GM18511 (cell line): ENCODE measurements around the gene SLC25A26.
A peak's percentile ranks its signal among the peaks of the same experiment; 100 is the strongest.
"Not testable (repeated sequence)": the region's sequence is repeated elsewhere in the genome, so short reads cannot be mapped to it uniquely, and the experiment has no call there.

ENCODE experiments used
- ATAC-seq: cut with Tn5 transposase; IDR thresholded peaks from one replicate; pipeline ENCODE4 v1.9.1; 2021; ENCODE audit warnings: mild to moderate bottlenecking, moderate library complexity; ENCODE audit not compliant: unreplicated experiment

The SLC25A26 gene

GRCh38 chr3:66268864-66269263 is 48.1 kb downstream of the SLC25A26 start:
- no peak for ATAC-seq

GRCh38 chr3:66269411-66269810 is 48.6 kb downstream of the SLC25A26 start:
- no peak for ATAC-seq

GRCh38 chr3:66270288-66270687 is 49.5 kb downstream of the SLC25A26 start:
- no peak for ATAC-seq

- ATAC-seq, result no peak
These were observed 49.9 kb downstream of the SLC25A26 start for GRCh38 chr3:66270701-66271100.

- no peak for ATAC-seq
These were observed 50.4 kb downstream of the SLC25A26 start for GRCh38 chr3:66271231-66271630.

GRCh38 chr3:66272016-66272415 is 51.2 kb downstream of the SLC25A26 start:
- ATAC-seq, result no peak

- not testable (repeated sequence) for ATAC-seq
These were observed 54.0 kb downstream of the SLC25A26 start for GRCh38 chr3:66274837-66275236.

GRCh38 chr3:66276705-66277274 is 56.0 kb downstream of the SLC25A26 start:
- ATAC-seq, result no peak

GRCh38 chr3:66279168-66279567 is 58.4 kb downstream of the SLC25A26 start:
- no peak for ATAC-seq

DNA sequence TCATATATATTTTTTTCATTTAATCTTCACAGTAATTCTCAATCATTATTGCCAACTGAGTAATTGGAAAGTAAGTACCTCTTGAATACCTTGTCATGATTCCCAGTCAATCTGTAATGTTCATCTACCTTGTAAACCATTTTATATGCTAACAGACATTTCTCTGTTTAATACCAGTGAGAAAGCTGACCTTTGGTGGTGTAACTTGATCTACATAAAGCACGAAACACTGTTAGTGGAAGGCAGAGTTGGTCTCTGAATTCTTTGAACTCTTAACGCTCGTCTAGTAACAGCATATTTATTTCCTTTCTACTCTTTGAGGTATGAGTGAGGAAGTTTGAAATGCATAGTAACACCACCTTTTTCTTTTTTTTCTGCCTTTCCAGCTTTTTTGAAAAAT is 59.5 kb downstream of the SLC25A26 start:
- ATAC-seq, result no peak

DNA sequence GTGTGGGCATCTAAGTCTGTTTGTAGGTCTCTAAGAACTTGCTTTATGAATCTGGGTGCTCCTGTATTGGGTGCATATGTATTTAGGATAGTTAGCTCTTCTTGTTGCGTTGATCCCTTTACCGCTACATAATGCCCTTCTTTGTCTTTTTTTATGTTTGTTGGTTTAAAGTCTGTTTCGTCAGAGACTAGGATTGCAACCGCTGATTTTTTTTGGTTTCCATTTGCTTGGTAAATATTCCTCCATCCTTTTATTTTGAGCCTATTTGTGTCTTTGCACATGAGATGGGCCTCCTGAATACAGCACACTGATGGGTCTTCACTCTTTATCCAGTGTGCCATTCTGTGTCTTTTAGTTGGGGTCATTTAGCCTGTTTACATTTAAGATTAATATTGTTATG is 71.1 kb downstream of the SLC25A26 start:
- not testable (repeated sequence) for ATAC-seq

GRCh38 chr3:66297260-66297873 is 76.6 kb downstream of the SLC25A26 start:
- no peak for ATAC-seq

DNA sequence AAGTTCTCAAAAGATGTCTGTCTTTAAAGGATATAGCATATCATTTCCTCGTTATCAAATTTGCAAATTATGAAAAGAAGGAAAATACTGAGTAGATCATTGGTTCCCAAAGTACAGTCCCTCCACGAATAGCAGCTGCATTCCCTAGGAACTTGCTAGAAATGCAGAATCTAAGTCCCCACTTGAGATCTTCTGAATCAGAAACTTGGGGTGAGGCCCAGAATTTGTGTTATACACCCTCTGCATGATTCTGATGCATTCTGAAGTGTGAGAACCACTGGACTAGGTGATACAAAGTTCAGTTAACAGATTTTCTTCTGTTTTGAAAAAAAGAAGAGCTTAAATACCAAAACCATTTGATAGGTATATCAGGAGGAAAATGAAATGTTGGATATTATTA is 77.1 kb downstream of the SLC25A26 start:
- no peak for ATAC-seq

GRCh38 chr3:66298591-66298990 is 77.8 kb downstream of the SLC25A26 start:
- ATAC-seq, result no peak

- not testable (repeated sequence) for ATAC-seq
These were observed 78.3 kb downstream of the SLC25A26 start for GRCh38 chr3:66299085-66299484.

DNA sequence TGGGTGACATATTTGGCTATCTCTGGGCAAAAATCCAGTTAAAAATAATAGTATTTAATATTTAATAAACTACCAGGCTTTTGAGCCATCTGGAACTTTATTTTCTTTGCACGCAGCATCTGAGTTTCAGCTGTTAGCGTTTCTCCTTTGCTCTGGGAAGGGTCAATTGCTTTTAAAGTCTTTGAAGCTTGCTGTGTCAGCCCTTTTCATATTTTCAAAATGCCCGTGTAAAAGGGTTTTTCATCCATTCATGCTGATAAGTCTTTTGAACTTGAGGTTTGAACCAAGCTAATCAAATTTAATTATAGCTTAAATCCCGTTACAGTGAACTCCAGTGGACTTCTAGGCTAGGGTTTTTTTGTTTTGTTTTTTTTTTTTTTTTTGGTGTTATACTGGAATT is 79.1 kb downstream of the SLC25A26 start:
- ATAC-seq, result no peak

GRCh38 chr3:66302288-66302687 is 81.5 kb downstream of the SLC25A26 start:
- ATAC-seq, result peak; percentile 69

- peak; percentile 80 for ATAC-seq
These were observed 82.7 kb downstream of the SLC25A26 start for GRCh38 chr3:66303491-66303901.

DNA sequence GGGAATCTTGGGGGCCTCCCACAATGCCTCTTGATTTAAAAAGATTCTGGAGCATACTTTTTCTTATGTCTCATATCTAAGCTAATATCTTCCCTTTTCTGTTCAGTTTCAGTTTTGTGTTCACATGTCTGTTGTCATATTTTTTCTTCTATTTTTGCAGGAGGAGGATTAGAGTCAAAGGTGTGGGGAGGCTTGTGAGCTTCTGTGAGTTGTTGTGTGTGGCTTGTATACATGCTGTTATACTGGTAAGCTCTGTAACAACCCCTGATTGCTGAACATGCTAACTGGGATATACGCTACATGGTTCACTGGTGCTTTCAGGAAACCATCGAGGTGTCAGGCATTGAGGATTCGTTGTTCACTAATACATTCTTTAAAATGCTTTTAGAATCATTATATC is 83.5 kb downstream of the SLC25A26 start:
- ATAC-seq, result no peak

DNA sequence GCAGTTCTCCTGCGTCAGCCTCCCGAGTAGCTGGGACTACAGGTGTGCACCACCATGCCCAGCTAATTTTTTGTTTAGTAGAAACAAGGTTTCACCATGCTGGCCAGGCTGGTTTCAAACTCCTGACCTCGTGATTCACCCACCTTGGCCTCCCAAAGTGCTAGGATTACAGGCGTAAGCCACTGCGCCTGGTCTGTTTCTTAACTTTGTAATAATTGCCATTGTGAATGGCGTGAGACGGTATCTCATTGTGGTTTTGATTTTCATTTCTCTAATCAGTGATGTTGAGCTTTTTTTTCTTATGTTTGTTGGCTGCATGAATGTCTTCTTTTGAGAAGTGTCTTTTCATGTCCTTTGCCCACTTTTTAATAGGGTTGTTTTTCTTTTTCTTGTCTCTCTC is 85.3 kb downstream of the SLC25A26 start:
- not testable (repeated sequence) for ATAC-seq

DNA sequence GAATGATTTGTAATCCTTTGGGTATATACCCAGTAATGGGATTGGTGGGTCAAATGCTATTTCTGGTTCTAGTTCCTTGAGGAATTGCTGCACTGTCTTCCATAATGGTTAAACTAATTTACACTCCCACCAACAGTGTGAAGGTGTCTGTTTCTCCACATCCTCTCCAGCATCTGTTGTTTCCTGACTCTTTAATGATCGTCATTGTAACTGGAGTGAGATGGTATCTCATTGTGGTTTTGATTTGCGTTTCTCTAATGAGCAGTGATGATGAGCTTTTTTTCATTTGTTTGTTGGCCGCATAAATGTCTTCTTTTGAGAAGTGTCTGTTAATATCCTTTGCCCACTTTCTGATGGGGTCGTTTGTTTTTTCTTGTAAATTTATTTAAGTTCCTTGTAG is 86.2 kb downstream of the SLC25A26 start:
- ATAC-seq, result not testable (repeated sequence)

GRCh38 chr3:66312039-66312438 is 91.2 kb downstream of the SLC25A26 start:
- no peak for ATAC-seq

DNA sequence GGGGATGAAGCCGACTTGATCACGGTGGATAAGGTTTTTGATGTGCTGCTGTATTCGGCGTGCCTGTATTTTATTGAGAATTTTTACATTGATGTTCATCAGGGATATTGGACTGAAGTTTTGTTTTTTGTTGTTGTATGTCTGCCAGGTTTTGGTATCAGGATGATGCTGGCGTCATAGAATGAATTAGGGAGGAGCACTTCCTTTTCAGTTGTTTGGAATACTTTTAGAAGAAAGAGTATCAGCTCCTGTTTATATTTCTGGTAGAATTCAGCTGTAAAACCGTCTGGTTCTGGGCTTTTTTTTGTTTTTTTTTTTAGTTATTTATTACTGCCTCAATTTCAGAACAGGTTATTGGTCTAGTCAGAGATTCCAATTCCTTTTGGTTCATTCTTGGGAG is 93.7 kb downstream of the SLC25A26 start:
- no peak for ATAC-seq
